Thyroid gland (tissue), 4 donors: ENCODE results near the gene LIPH.

Experiments
- POLR2A ChIP-seq, 2 donors: fragments of 450-650 bp; IDR thresholded peaks; one replicate each; pipeline ENCODE4 v1.6.1; 2017; ENCODE audit warnings: antibody characterized with exemption in 2 of 2, mild to moderate bottlenecking in 2 of 2, moderate library complexity in 1 of 2
- TF ChIP-seq, protein P1 (sequence below), 6 experiments: fragments of 200-600 bp in 3 of 6; fragments of 450-650 bp in 3 of 6; sonication (generic) in 3 of 6; IDR thresholded peaks; one replicate each; pipeline ENCODE4 v1.5.1; 2016 to 2019; ENCODE audit warnings: antibody characterized with exemption in 6 of 6, mild to moderate bottlenecking in 2 of 6, inconsistent platforms in 1 of 6, moderate library complexity in 1 of 6

DNA sequence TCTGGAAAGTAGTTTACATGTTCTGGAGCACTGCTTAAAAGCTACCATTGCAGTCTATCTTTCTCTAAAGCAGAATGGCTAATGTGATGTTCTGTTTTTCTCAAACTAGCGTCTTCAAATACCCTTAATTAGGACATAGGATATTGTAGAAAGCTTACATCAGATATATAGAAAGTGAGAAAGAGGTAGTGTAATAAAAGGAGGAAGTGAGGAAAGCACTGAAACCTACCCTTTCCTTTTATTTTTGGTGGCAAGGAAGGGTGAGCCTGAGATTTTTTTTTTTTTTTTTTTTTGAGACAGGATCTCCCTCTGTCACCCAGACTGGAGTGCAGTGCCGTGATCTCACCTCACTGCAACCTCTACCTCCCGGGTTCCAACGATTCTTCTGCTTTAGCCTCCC, 43.1 kb upstream of the LIPH start:
- no peak for TF ChIP-seq POLR2A (IDR thresholded peaks at IDR 0.05)
- TF ChIP-seq, protein P1, sequence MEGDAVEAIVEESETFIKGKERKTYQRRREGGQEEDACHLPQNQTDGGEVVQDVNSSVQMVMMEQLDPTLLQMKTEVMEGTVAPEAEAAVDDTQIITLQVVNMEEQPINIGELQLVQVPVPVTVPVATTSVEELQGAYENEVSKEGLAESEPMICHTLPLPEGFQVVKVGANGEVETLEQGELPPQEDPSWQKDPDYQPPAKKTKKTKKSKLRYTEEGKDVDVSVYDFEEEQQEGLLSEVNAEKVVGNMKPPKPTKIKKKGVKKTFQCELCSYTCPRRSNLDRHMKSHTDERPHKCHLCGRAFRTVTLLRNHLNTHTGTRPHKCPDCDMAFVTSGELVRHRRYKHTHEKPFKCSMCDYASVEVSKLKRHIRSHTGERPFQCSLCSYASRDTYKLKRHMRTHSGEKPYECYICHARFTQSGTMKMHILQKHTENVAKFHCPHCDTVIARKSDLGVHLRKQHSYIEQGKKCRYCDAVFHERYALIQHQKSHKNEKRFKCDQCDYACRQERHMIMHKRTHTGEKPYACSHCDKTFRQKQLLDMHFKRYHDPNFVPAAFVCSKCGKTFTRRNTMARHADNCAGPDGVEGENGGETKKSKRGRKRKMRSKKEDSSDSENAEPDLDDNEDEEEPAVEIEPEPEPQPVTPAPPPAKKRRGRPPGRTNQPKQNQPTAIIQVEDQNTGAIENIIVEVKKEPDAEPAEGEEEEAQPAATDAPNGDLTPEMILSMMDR (IDR thresholded peaks at IDR 0.05), result no peak
